HepG2 (cell line): ENCODE measurements around the gene AMD1.

Experiments used
- AHR ChIP-seq: IDR thresholded peaks from 2 replicates; pipeline ENCODE4 v1.6.1; 2018; ENCODE audit warnings: missing genetic modification reagents, missing compliant biosample characterization
- EP300 ChIP-seq, 3 experiments: sonication (generic) in 1 of 3; formaldehyde crosslinking in 1 of 3; IDR thresholded peaks; 2 replicates each; pipeline versions ENCODE4 v1.5.1 to v1.6.1; 2011 to 2020; ENCODE audit warnings: low read depth in 2 of 3, low read length in 2 of 3, borderline replicate concordance in 1 of 3, improper control_type of control experiment in 1 of 3, mild to moderate bottlenecking in 1 of 3, missing genetic modification reagents in 1 of 3, moderate library complexity in 1 of 3
- KDM4B ChIP-seq: sonication (generic); formaldehyde crosslinking; IDR thresholded peaks from 2 replicates; pipeline ENCODE4 v1.4.0; 2020; ENCODE audit warnings: missing genetic modification reagents
- NFIC ChIP-seq: IDR thresholded peaks from 2 replicates; pipeline ENCODE4 v1.6.1; 2012; ENCODE audit warnings: mild to moderate bottlenecking, low read length, inconsistent platforms
- SMARCC2 ChIP-seq: fragments of 450-650 bp; IDR thresholded peaks from 2 replicates; pipeline ENCODE4 v1.6.1; 2017; ENCODE audit warnings: antibody characterized with exemption, mild to moderate bottlenecking
- TRIM24 ChIP-seq: sonication (generic); formaldehyde crosslinking; IDR thresholded peaks from 2 replicates; pipeline ENCODE4 v1.8.0; 2022; ENCODE audit warnings: mild to moderate bottlenecking, missing genetic modification reagents
- TSC22D2 ChIP-seq: sonication (generic); formaldehyde crosslinking; IDR thresholded peaks from 2 replicates; pipeline ENCODE4 v1.5.1; 2020; ENCODE audit warnings: missing genetic modification reagents, mild to moderate bottlenecking, borderline replicate concordance
- ZBTB20 ChIP-seq: sonication (generic); formaldehyde crosslinking; IDR thresholded peaks from 2 replicates; pipeline ENCODE4 v1.8.1; 2023; ENCODE audit warnings: missing genetic modification reagents, low read depth, mild to moderate bottlenecking, borderline replicate concordance
- ZNF337 ChIP-seq: sonication (generic); formaldehyde crosslinking; IDR thresholded peaks from 2 replicates; pipeline ENCODE4 v1.5.1; 2020; ENCODE audit warnings: missing genetic modification reagents, low read depth, mild to moderate bottlenecking, borderline replicate concordance
- TF ChIP-seq, protein P1 (sequence below): sonication (generic); formaldehyde crosslinking; IDR thresholded peaks from 2 replicates; pipeline ENCODE4 v1.4.0; 2020; ENCODE audit warnings: missing genetic modification reagents

DNA sequence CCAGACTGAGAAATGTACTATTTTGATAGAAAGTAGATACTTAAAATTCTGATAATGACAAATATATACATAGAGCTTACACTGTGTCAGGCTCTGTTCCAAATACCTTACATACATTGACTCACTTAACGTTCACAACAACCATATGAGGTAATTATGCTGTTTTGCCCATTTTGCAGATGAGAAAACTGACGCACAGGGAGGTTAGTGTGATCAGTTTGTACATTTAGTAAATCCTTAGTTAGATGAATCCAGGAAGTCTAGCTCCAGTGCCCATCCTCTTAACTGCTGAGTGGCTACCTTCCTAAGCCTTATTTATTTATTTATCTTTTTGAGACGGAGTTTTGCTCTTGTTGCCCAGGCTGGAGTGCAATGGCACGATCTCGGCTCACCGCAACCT is 60.6 kb downstream of the AMD1 start:
- TF ChIP-seq, protein P1, sequence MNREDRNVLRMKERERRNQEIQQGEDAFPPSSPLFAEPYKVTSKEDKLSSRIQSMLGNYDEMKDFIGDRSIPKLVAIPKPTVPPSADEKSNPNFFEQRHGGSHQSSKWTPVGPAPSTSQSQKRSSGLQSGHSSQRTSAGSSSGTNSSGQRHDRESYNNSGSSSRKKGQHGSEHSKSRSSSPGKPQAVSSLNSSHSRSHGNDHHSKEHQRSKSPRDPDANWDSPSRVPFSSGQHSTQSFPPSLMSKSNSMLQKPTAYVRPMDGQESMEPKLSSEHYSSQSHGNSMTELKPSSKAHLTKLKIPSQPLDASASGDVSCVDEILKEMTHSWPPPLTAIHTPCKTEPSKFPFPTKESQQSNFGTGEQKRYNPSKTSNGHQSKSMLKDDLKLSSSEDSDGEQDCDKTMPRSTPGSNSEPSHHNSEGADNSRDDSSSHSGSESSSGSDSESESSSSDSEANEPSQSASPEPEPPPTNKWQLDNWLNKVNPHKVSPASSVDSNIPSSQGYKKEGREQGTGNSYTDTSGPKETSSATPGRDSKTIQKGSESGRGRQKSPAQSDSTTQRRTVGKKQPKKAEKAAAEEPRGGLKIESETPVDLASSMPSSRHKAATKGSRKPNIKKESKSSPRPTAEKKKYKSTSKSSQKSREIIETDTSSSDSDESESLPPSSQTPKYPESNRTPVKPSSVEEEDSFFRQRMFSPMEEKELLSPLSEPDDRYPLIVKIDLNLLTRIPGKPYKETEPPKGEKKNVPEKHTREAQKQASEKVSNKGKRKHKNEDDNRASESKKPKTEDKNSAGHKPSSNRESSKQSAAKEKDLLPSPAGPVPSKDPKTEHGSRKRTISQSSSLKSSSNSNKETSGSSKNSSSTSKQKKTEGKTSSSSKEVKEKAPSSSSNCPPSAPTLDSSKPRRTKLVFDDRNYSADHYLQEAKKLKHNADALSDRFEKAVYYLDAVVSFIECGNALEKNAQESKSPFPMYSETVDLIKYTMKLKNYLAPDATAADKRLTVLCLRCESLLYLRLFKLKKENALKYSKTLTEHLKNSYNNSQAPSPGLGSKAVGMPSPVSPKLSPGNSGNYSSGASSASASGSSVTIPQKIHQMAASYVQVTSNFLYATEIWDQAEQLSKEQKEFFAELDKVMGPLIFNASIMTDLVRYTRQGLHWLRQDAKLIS (CRISPR knock-in tag): no peak
- TF ChIP-seq SMARCC2: no peak
- no peak for TF ChIP-seq ZBTB20 (CRISPR knock-in tag)
- TF ChIP-seq TRIM24 (CRISPR knock-in tag): no peak
- no peak for TF ChIP-seq NFIC
- TF ChIP-seq EP300 (IDR thresholded peaks at IDR 0.05; ENCODE audit: low read depth in 2 of 2, low read length in 2 of 2): no peak
- TF ChIP-seq EP300 (CRISPR knock-in tag; IDR thresholded peaks at IDR 0.05; ENCODE audit: borderline replicate concordance): no peak
- TF ChIP-seq TSC22D2 (CRISPR knock-in tag): no peak
- no peak for TF ChIP-seq KDM4B
- TF ChIP-seq ZNF337 (CRISPR knock-in tag): no peak
- no peak for TF ChIP-seq AHR (CRISPR knock-in tag)
